H1 (cell line): ENCODE results near the gene NKAIN1. TPM values are rescaled to one million over a fixed set of nuclear protein-coding genes. Genes with fewer than 3 reads are reported as not detected.

Experiments
- CTCF ChIA-PET: fragments of 300-600 bp; sonication (Branson Sonifier 250); formaldehyde crosslinking; loops from one replicate; lab custom pipeline; 2021; ENCODE audit not compliant: partially characterized antibody; lab: Charles Lee
- POLR2A ChIA-PET: fragments of 300-600 bp; sonication (Branson Sonifier 250); formaldehyde crosslinking; loops from one replicate; lab custom pipeline; 2021; ENCODE audit warnings: inconsistent platforms; ENCODE audit not compliant: partially characterized antibody; lab: Charles Lee
- DNase-seq, 2 experiments: peaks; one replicate each; pipeline versions ENCODE4 v3.0.0 to v3.0.0-alpha.2; 2010 to 2022; ENCODE audit warnings: low spot score in 2 of 2, low read depth in 1 of 2, mixed read lengths in 1 of 2
- FAIRE-seq: peaks from 2 replicates; lab custom pipeline; 2011; peaks lifted over from hg19 to GRCh38; lab: Jason Lieb, UNC
- H2AFZ ChIP-seq: 2 replicates; pipeline ENCODE4 v1.8.1; 2012; ENCODE audit warnings: low read length, inconsistent platforms
- H2AK5ac ChIP-seq: 2 replicates; pipeline ENCODE4 v1.6.1; 2013; ENCODE audit warnings: low read depth, low read length
- H2BK120ac ChIP-seq: replicated peaks from 2 replicates; pipeline ENCODE3; 2013; ENCODE audit warnings: low read depth, low read length, inconsistent platforms
- H2BK12ac ChIP-seq: 2 replicates; pipeline ENCODE4 v1.6.1; 2013; ENCODE audit warnings: low read depth, low read length
- H2BK15ac ChIP-seq: 2 replicates; pipeline ENCODE4 v1.6.1; 2013; ENCODE audit warnings: low read length
- H2BK20ac ChIP-seq: 2 replicates; pipeline ENCODE4 v1.6.1; 2013; ENCODE audit warnings: low read length
- H2BK5ac ChIP-seq: 2 replicates; pipeline ENCODE4 v1.6.1; 2013; ENCODE audit warnings: low read depth, low read length
- H3K14ac ChIP-seq: 2 replicates; pipeline ENCODE4 v1.6.1; 2013; ENCODE audit warnings: inconsistent platforms; ENCODE audit not compliant: insufficient read length
- H3K18ac ChIP-seq: 2 replicates; pipeline ENCODE4 v1.6.1; 2013; ENCODE audit warnings: low read length; ENCODE audit errors: extremely low read depth
- H3K23ac ChIP-seq: 2 replicates; pipeline ENCODE4 v1.6.1; 2013; ENCODE audit warnings: inconsistent platforms; ENCODE audit not compliant: insufficient read length
- H3K23me2 ChIP-seq: 2 replicates; pipeline ENCODE4 v1.6.1; 2013; ENCODE audit warnings: low read depth, low read length
- H3K27ac ChIP-seq: 2 replicates; pipeline ENCODE4 v1.6.1; 2011; ENCODE audit warnings: low read depth, low read length, inconsistent platforms
- H3K27me3 ChIP-seq, 4 experiments: replicated peaks in 1 of 4; 1 replicate in 1 of 4; 2 replicates in 3 of 4; pipeline versions ENCODE4 v1.6.1 to v1.8.1; 2011 to 2013; ENCODE audit warnings: low read length in 3 of 4, mild to moderate bottlenecking in 3 of 4, inconsistent platforms in 2 of 4, mixed read lengths in 2 of 4, moderate library complexity in 1 of 4; ENCODE audit not compliant: control insufficient read depth in 3 of 4, insufficient read depth in 3 of 4; ENCODE audit errors: extremely low read depth in 1 of 4
- H3K36me3 ChIP-seq, 4 experiments: 2 replicates each; pipeline versions ENCODE4 v1.6.1 to v1.8.1; 2011 to 2013; ENCODE audit warnings: mild to moderate bottlenecking in 4 of 4, low read length in 3 of 4, moderate library complexity in 2 of 4, control low read depth in 1 of 4, inconsistent platforms in 1 of 4; ENCODE audit not compliant: insufficient read depth in 4 of 4, control insufficient read depth in 2 of 4
- H3K4ac ChIP-seq: replicated peaks from 2 replicates; pipeline ENCODE3; 2013; ENCODE audit warnings: low read length, low read depth, mixed read lengths, inconsistent platforms; ENCODE audit not compliant: insufficient read length
- H3K4me1 ChIP-seq, 4 experiments: replicated peaks in 1 of 4; 1 replicate in 1 of 4; 2 replicates in 3 of 4; pipeline versions ENCODE4 v1.6.1 to v1.8.1; 2011 to 2013; ENCODE audit warnings: low read length in 3 of 4, inconsistent platforms in 2 of 4, mixed read lengths in 1 of 4; ENCODE audit not compliant: insufficient read depth in 4 of 4, control insufficient read depth in 3 of 4
- H3K4me2 ChIP-seq, 2 experiments: 2 replicates each; pipeline versions ENCODE4 v1.6.1 to v1.8.1; 2011 to 2013; ENCODE audit warnings: low read depth in 2 of 2, low read length in 2 of 2, control low read depth in 1 of 2, inconsistent platforms in 1 of 2, mild to moderate bottlenecking in 1 of 2; ENCODE audit not compliant: insufficient read depth in 1 of 2
- H3K4me3 ChIP-seq, 4 experiments: fragments of 200-600, 300-600 bp in 1 of 4; sonication (generic), shearing (Covaris generic), sonication (Bioruptor Twin) in 1 of 4; 2 replicates each; pipeline versions ENCODE4 v1.5.1 to v1.8.1; 2011 to 2016; ENCODE audit warnings: low read length in 4 of 4, low read depth in 3 of 4, control low read depth in 2 of 4, inconsistent platforms in 2 of 4, mild to moderate bottlenecking in 2 of 4, mixed read lengths in 1 of 4, moderate library complexity in 1 of 4; ENCODE audit not compliant: insufficient read depth in 2 of 4; ENCODE audit errors: extremely low read depth in 1 of 4
- H3K56ac ChIP-seq: replicated peaks from 2 replicates; pipeline ENCODE3; 2013; ENCODE audit warnings: low read depth, mild to moderate bottlenecking, mixed read lengths, low read length, inconsistent platforms; ENCODE audit not compliant: insufficient read length
- H3K79me1 ChIP-seq: 2 replicates; pipeline ENCODE4 v1.6.1; 2013; ENCODE audit warnings: low read depth, low read length, control low read depth
- H3K79me2 ChIP-seq, 2 experiments: 2 replicates each; pipeline versions ENCODE4 v1.6.1 to v1.8.1; 2012 to 2013; ENCODE audit warnings: low read length in 2 of 2, mild to moderate bottlenecking in 2 of 2, inconsistent platforms in 1 of 2; ENCODE audit not compliant: insufficient read depth in 2 of 2, control insufficient read depth in 1 of 2
- H3K9ac ChIP-seq, 4 experiments: replicated peaks in 1 of 4; 1 replicate in 1 of 4; 2 replicates in 3 of 4; pipeline versions ENCODE4 v1.6.1 to v1.8.1; 2011 to 2013; ENCODE audit warnings: low read depth in 3 of 4, low read length in 3 of 4, control low read depth in 2 of 4, mild to moderate bottlenecking in 2 of 4, moderate library complexity in 2 of 4, inconsistent platforms in 1 of 4; ENCODE audit errors: extremely low read depth in 1 of 4
- H3K9me3 ChIP-seq, 2 experiments: 2 replicates each; pipeline versions ENCODE4 v1.6.1 to v1.8.1; 2012 to 2013; ENCODE audit warnings: mild to moderate bottlenecking in 2 of 2, moderate library complexity in 2 of 2, control low read depth in 1 of 2, inconsistent platforms in 1 of 2, low read depth in 1 of 2, low read length in 1 of 2, mixed read lengths in 1 of 2; ENCODE audit not compliant: insufficient read depth in 2 of 2
- H4K20me1 ChIP-seq, 2 experiments: replicated peaks in 1 of 2; 2 replicates each; pipeline versions ENCODE3 to v1.8.1; 2011 to 2013; ENCODE audit warnings: inconsistent platforms in 2 of 2, low read length in 2 of 2, mild to moderate bottlenecking in 1 of 2; ENCODE audit not compliant: insufficient read depth in 2 of 2, control insufficient read depth in 1 of 2
- H4K5ac ChIP-seq: 2 replicates; pipeline ENCODE4 v1.6.1; 2013; ENCODE audit warnings: low read length, low read depth, mixed read lengths, inconsistent platforms; ENCODE audit not compliant: insufficient read length
- H4K8ac ChIP-seq: 2 replicates; pipeline ENCODE4 v1.8.0; 2013; ENCODE audit warnings: mild to moderate bottlenecking, moderate library complexity, low read length, inconsistent platforms; ENCODE audit not compliant: insufficient read depth; ENCODE audit errors: extremely low read depth
- H4K91ac ChIP-seq: replicated peaks from 2 replicates; pipeline ENCODE3; 2013; ENCODE audit warnings: low read length, mixed read lengths, inconsistent platforms; ENCODE audit not compliant: insufficient read length
- BACH1 ChIP-seq: IDR thresholded peaks from 2 replicates; pipeline ENCODE4 v1.6.1; 2012; ENCODE audit warnings: low read length, improper control_type of control experiment
- BCL11A ChIP-seq, 2 experiments: IDR thresholded peaks; one replicate each; pipeline ENCODE4 v1.6.1; 2011; ENCODE audit warnings: low read depth in 2 of 2, low read length in 2 of 2, mild to moderate bottlenecking in 2 of 2
- HDAC6 ChIP-seq: IDR thresholded peaks from one replicate; pipeline ENCODE4 v1.7.1; 2012; ENCODE audit warnings: low read depth, mild to moderate bottlenecking, inconsistent platforms, low read length, moderate library complexity
- KDM5A ChIP-seq: fragments of 200-600 bp; IDR thresholded peaks from 2 replicates; pipeline ENCODE4 v1.7.1; 2012; ENCODE audit warnings: mild to moderate bottlenecking, low read length, inconsistent platforms, mixed read lengths
- POLR2AphosphoS5 ChIP-seq: IDR thresholded peaks from 2 replicates; pipeline ENCODE4 v1.6.1; 2011; ENCODE audit warnings: low read depth, low read length
- RFX5 ChIP-seq: IDR thresholded peaks from 2 replicates; pipeline ENCODE4 v1.6.1; 2011; ENCODE audit warnings: low read depth, low read length, improper control_type of control experiment, borderline replicate concordance
- SIX5 ChIP-seq: IDR thresholded peaks from 2 replicates; pipeline ENCODE4 v1.6.1; 2011; ENCODE audit warnings: mild to moderate bottlenecking, low read depth, low read length
- SP2 ChIP-seq: IDR thresholded peaks from 2 replicates; pipeline ENCODE4 v1.6.1; 2012; ENCODE audit warnings: mild to moderate bottlenecking, low read length, inconsistent platforms
- WGBS, 2 experiments: shearing (Covaris generic) in 1 of 2; methylation state at CpG; one replicate each; pipeline versions ENCODE4 v1.1.6 to v1.1.7; 2013 to 2015; ENCODE audit warnings: low lambda C conversion rate in 2 of 2, mixed read lengths in 2 of 2, inconsistent platforms in 1 of 2, low coverage in 1 of 2, missing lambda C conversion rate in 1 of 2; ENCODE audit not compliant: insufficient replicate concordance in 2 of 2, insufficient coverage in 1 of 2, insufficient read length in 1 of 2; ENCODE audit errors: extremely low coverage in 1 of 2, missing lambda C conversion rate in 1 of 2; 5-methylcytosine and 5-hydroxymethylcytosine counted together
- polyA plus RNA-seq, 7 experiments: library from polyadenylated mRNA; depleted of rRNA in 3 of 7; stranded (reverse) in 5 of 7; unstranded in 2 of 7; fragments of >200 nt in 5 of 7; fragments of 200-250 nt in 2 of 7; gene quantifications; 1 replicate in 5 of 7; 2 replicates in 1 of 7; 4 replicates in 1 of 7; pipeline versions ENCODE4 v1.2.1 to v1.2.3, GENCODE V29; 2011 to 2013; ENCODE audit warnings: missing spikeins in 2 of 7, mixed read lengths in 2 of 7
- total RNA-seq: library from RNA; stranded (reverse); fragmentation: NEBNext Ultra II Directional; extraction: Animal tissue kit (Norgen Biotek cat#: 25700); gene quantifications from 2 replicates; pipeline ENCODE4 v1.2.1, GENCODE V29; 2021

Gene NKAIN1
- total and polyA plus RNA-seq, 2 of the 8 experiments (the other 6 are each of a cell fraction or from before 2014, with no cell fraction given) = 59.3 to 66.9 TPM

DNA sequence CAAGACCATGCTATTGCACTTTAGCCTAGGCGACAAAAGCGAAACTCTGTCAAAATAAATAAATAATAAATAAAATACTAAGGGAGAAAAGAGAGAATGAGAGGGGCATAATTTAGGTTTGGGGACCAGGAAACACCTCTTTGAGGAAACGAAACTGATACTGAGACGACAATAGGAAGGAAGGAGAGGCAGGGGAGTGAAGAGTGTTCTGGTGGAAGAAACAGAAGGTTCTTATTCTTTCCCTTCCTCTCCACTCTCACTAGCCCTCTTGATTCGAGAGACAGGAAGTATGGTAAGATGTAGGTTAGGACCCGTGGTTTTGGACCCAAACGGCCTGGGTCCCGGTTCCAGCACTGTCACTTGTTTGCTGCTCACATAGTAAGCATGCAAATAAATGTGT is 1.6 kb upstream of the NKAIN1 start:
- Histone ChIP-seq H3K23ac (no peak overlapping the region), H3K27me3 (peaks cover 0 to 22% (median 12%) of the 10 kb centered on the region in 4 experiments; a peak in 5 of 7 replicates), H2BK5ac (no peak overlapping the region), H3K9me3 (no peaks in the 10 kb centered on the region), H3K79me2 (peaks cover 0 to 11% of the 10 kb centered on the region in 2 experiments; a peak in 1 of 4 replicates), H2AFZ (no peak overlapping the region), H2BK120ac (no peak overlapping the region), H3K4me1 (peaks cover 5 to 12% (median 6%) of the 10 kb centered on the region in 4 experiments; a peak in 6 of 7 replicates), H4K5ac (no peak overlapping the region), H3K4ac (no peak overlapping the region), H3K4me3 (no peak overlapping the region), H2BK20ac (no peak overlapping the region), H3K23me2 (peaks cover 10% of the 10 kb centered on the region), H3K56ac (no peak overlapping the region), H3K79me1 (no peaks in the 10 kb centered on the region), H2AK5ac (no peak overlapping the region), H3K4me2 (no peak overlapping the region), H2BK12ac (no peak overlapping the region), H3K9ac (no peak overlapping the region), H4K20me1 (peaks cover 0 to 5% of the 10 kb centered on the region in 2 experiments), H3K27ac (no peak overlapping the region), H2BK15ac (no peak overlapping the region), H4K91ac (no peak overlapping the region), H4K8ac (no peak overlapping the region), H3K36me3 (no peaks in the 10 kb centered on the region), H3K18ac (no peak overlapping the region), H3K14ac (no peak overlapping the region)
- WGBS, 2 experiments = 88% methylated on average over 8 of the region's 8 CpGs; no CpG with 5 or more reads in 1 of the 2 experiments
- no peak for FAIRE-seq
- ChIA-PET POLR2A (no interaction called here), CTCF (interaction anchor here (1.5 to 6.1 kb wide), 2 partner anchors 46 to 58 kb away, joined by 3 to 49 read pairs; no protein-coding TSS in a partner anchor)
- TF ChIP-seq HDAC6 = no peak
- no peak for TF ChIP-seq SP2
- no peak for TF ChIP-seq BACH1
- no peak for TF ChIP-seq KDM5A
- no peak for TF ChIP-seq SIX5
- no peak for TF ChIP-seq BCL11A (IDR thresholded peaks at IDR 0.05; ENCODE audit: low read depth in 2 of 2, low read length in 2 of 2)
- no peak for TF ChIP-seq POLR2AphosphoS5
- no peak for TF ChIP-seq RFX5
- DNase-seq = no peak
